SU-DHL-6 (cell line): ENCODE measurements around the gene PPP1R14C.
"Not testable (repeated sequence)": the region's sequence is repeated elsewhere in the genome, so short reads cannot be mapped to it uniquely, and the experiment has no call there.

Experiments
- H2AFZ ChIP-seq: fragments of 200-600 bp; sonication (generic); 2 replicates; pipeline ENCODE4 v1.6.1; 2014; ENCODE audit warnings: low read depth, mild to moderate bottlenecking, moderate library complexity, mixed read lengths, antibody characterized with exemption, low read length; ENCODE audit not compliant: severe bottlenecking
- H3F3A ChIP-seq: fragments of 200-600 bp; shearing (Covaris generic); 2 replicates; pipeline ENCODE4 v1.6.0; 2016; ENCODE audit warnings: antibody characterized with exemption, mild to moderate bottlenecking; ENCODE audit not compliant: insufficient read depth
- H3K27ac ChIP-seq: fragments of 200-600 bp; sonication (generic); 2 replicates; pipeline ENCODE4 v1.5.1; 2016; ENCODE audit warnings: low read depth, mild to moderate bottlenecking, low read length, moderate library complexity, mixed read lengths
- H3K27me3 ChIP-seq: fragments of 200-600 bp; sonication (generic), shearing (Covaris generic); 2 replicates; pipeline ENCODE4 v1.6.0; 2014; ENCODE audit warnings: mild to moderate bottlenecking, low read length
- H3K36me3 ChIP-seq: fragments of 200-600 bp; sonication (generic); 2 replicates; pipeline ENCODE4 v1.6.1; 2014; ENCODE audit warnings: mild to moderate bottlenecking, low read length, mixed read lengths
- H3K4me2 ChIP-seq: fragments of 300-600, 200-600 bp; shearing (Covaris generic), sonication (generic); 2 replicates; pipeline ENCODE4 v1.6.0; 2014; ENCODE audit warnings: low read length, low read depth, mild to moderate bottlenecking; ENCODE audit not compliant: poor library complexity, severe bottlenecking
- H3K4me3 ChIP-seq: fragments of 200-600 bp; sonication (generic); 2 replicates; pipeline ENCODE4 v1.5.1; 2014; ENCODE audit warnings: antibody characterized with exemption, low read length, mild to moderate bottlenecking, mixed read lengths; ENCODE audit not compliant: insufficient read depth, poor library complexity, severe bottlenecking
- H3K79me2 ChIP-seq: fragments of 200-600 bp; sonication (generic); 2 replicates; pipeline ENCODE4 v1.6.1; 2014; ENCODE audit warnings: mild to moderate bottlenecking, low read length, moderate library complexity; ENCODE audit not compliant: insufficient read depth
- H3K9ac ChIP-seq: fragments of 200-600 bp; sonication (generic); 2 replicates; pipeline ENCODE4 v1.7.0; 2014; ENCODE audit warnings: mild to moderate bottlenecking, low read length
- H3K9me2 ChIP-seq: fragments of 200-600 bp; sonication (generic); replicated peaks from 2 replicates; pipeline ENCODE4 v1.6.1; 2014; ENCODE audit warnings: low read length; ENCODE audit not compliant: insufficient read depth
- H3K9me3 ChIP-seq: fragments of 200-600 bp; sonication (generic); 2 replicates; pipeline ENCODE4 v1.6.1; 2014; ENCODE audit warnings: low read length, mixed read lengths; ENCODE audit not compliant: insufficient read depth
- H4K20me1 ChIP-seq: fragments of 200-600 bp; sonication (generic); 2 replicates; pipeline ENCODE4 v1.6.1; 2014; ENCODE audit warnings: low read depth, mild to moderate bottlenecking, antibody characterized with exemption, low read length, moderate library complexity, mixed read lengths
- CTCF ChIP-seq: fragments of 200-600 bp; sonication (generic); IDR thresholded peaks from one replicate; pipeline ENCODE4 v1.5.1; 2017; ENCODE audit warnings: antibody characterized with exemption, mild to moderate bottlenecking, low read length, moderate library complexity; ENCODE audit not compliant: insufficient read depth, poor library complexity, severe bottlenecking
- EZH2phosphoT487 ChIP-seq: fragments of 200-600 bp; sonication (generic), shearing (Covaris generic); conservative IDR thresholded peaks from 2 replicates; pipeline ENCODE4 v1.6.1; 2018; ENCODE audit warnings: mild to moderate bottlenecking, antibody characterized with exemption, low read length, moderate library complexity, mixed read lengths

The PPP1R14C gene

DNA sequence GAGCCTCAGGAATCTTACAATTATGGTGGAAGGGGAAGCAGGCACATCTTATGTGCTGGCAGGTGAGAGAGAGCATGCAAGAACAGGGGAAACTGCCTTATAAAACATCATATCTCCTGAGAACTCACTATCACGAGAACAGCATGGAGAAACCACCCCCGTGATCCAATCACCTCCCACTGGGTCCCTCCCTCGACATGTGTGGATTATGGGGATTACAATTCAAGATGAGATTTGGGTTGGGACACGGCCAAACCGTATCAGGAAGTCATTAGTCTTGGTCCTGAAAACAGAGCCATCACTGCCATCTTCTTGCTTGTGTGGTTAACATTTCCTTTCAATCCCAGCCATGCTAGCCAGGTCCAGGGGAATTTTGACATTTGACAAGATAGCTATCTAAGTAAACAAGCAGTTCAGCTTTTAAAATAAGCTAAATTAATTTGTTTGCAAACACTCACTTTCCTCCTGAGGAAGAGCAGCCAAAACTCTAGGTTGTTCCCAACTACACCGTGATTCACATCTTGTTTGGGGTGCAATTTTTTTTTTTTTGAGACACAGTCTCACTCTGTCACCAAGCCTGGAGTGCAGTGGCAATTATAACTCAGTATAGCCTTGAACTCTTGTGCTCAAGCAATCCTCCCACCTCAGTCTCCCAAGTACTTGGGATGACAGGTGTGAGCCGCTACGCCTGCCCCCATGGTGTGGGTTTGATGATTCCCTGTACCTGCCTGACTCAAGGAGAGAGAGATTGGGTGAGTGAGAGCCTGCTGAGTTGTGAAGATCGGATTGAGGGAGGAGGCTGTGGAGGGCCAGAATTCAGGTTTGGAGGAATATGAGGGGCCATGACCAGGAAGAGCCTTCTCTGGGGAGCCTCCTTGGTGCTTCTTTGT is 13.0 kb upstream of the PPP1R14C start:
- H3K79me2 ChIP-seq = no peaks in the 10 kb centered on the region
- H4K20me1 ChIP-seq = no peaks in the 10 kb centered on the region
- no peak overlapping the region for H3K27ac ChIP-seq
- no peaks in the 10 kb centered on the region for H3K27me3 ChIP-seq
- H3K9me3 ChIP-seq = no peaks in the 10 kb centered on the region
- H3K36me3 ChIP-seq = no peaks in the 10 kb centered on the region
- TF ChIP-seq CTCF = no peak
- TF ChIP-seq EZH2phosphoT487 = no peak
- no peak overlapping the region for H3K4me2 ChIP-seq
- H2AFZ ChIP-seq = no peak overlapping the region
- H3K9ac ChIP-seq = no peak overlapping the region
- no peaks in the 10 kb centered on the region for H3K9me2 ChIP-seq
- no peaks in the 10 kb centered on the region for H3F3A ChIP-seq
- no peak overlapping the region for H3K4me3 ChIP-seq

DNA sequence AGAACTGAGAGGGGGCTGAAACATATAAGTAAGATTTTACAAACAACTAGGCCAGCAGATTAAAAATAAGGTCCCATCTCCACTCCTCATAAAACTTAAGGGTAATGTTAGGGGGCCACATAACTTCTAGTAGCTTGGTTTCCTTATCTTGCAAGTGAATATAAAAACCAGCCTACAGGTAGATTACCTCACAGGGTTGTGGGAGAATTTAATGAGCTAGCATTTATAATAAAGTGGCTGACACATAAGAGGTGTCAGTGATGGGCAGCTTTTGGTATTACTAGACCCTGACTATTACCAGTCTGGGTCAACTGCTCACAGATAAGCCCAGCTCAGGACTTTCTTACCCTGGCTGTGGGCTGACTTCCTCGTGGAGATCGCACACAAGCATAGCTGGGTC is 9.2 kb upstream of the PPP1R14C start:
- Histone ChIP-seq H3K27me3 (no peaks in the 10 kb centered on the region), H3K4me2 (no peak overlapping the region)

DNA sequence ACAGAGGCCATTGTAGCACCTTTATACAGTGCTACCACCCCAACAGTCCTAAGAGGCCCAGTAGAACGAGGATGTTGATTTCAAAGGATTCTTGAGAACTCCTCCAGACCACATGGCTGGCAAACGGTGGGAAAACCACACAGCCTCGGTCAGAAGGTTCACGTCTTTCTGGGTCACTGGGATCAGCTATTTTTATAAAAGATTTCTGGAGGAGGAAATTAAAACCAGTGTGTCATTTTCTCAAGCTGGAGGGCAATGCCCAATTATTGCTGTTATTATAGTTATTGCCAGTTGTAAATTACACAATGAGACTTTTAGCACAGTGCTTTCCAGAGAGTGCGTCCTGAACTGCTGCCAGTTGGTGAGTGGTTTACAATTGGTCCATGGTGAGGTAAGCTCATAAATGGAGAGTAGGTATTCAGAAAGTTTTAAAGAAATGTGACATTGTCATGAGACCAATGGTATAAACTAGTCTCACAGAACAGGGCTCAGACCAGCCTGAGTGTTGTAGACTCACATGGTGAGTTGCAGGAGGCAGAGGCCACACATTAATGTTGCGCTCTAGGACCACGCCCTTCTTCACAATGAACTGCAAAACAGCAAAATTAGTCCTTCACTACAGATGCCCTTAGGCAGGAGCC is 8.4 kb upstream of the PPP1R14C start:
- Histone ChIP-seq H3K36me3 (no peaks in the 10 kb centered on the region), H3F3A (no peaks in the 10 kb centered on the region), H3K9me3 (no peaks in the 10 kb centered on the region), H3K27me3 (no peaks in the 10 kb centered on the region), H2AFZ (no peak overlapping the region), H3K79me2 (no peaks in the 10 kb centered on the region), H3K27ac (no peak overlapping the region), H3K4me3 (no peak overlapping the region), H3K4me2 (no peak overlapping the region), H3K9ac (no peak overlapping the region), H4K20me1 (no peaks in the 10 kb centered on the region), H3K9me2 (no peaks in the 10 kb centered on the region)
- TF ChIP-seq EZH2phosphoT487 = no peak
- TF ChIP-seq CTCF = no peak

More for the DNA sequence above, 9.2 kb upstream of the PPP1R14C start:
- Histone ChIP-seq H3K9me2 (no peaks in the 10 kb centered on the region), H3K79me2 (no peaks in the 10 kb centered on the region), H3K27ac (no peak overlapping the region), H3K4me3 (no peak overlapping the region), H2AFZ (no peak overlapping the region), H3K36me3 (no peaks in the 10 kb centered on the region), H3K9me3 (no peaks in the 10 kb centered on the region), H3F3A (no peaks in the 10 kb centered on the region), H3K9ac (no peak overlapping the region), H4K20me1 (no peaks in the 10 kb centered on the region)
- no peak for TF ChIP-seq EZH2phosphoT487
- TF ChIP-seq CTCF = no peak

DNA sequence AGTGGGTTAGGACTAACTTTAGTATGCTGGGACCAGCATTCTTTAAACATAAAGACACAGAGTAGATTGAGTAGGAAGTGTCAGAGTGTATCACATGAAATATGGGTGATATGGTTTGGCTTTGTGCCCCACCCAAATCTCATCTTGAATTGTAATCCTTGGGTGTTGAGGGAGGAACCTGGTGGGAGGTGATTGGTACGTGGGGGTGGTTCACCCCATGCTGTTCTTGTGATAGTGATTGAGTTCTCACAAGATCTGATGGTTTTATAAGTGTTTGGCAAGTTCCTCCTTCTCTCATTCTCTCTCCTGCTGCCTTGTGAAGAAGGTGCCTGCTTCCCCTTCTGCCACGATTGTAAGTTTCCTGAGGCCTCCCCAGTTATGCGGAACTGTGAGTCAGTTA is 5.1 kb upstream of the PPP1R14C start:
- not testable (repeated sequence) for H3K9me3 ChIP-seq, H3K4me2 ChIP-seq, H3K27ac ChIP-seq, H4K20me1 ChIP-seq, H3K79me2 ChIP-seq, H3K4me3 ChIP-seq, H3K9me2 ChIP-seq, H3K27me3 ChIP-seq, H3F3A ChIP-seq, H2AFZ ChIP-seq, H3K9ac ChIP-seq, H3K36me3 ChIP-seq
